Renal pelvis (tissue), 4 donors: ENCODE measurements around the gene GPA33. TPM values are rescaled to one million over a fixed set of nuclear protein-coding genes. Genes with fewer than 3 reads are reported as not detected.
A peak's percentile ranks its signal among the peaks of the same experiment; 100 is the strongest.

Experiments used
- DNase-seq: peaks from one replicate; pipeline ENCODE4 v3.0.0-alpha.2; 2013
- polyA plus RNA-seq, 3 donors: library from polyadenylated mRNA; unstranded; fragments of 120-200 nt; gene quantifications; one replicate each; pipeline ENCODE4 v1.2.1, GENCODE V29; 2013; ENCODE audit not compliant: insufficient read length in 3 of 3

Gene GPA33
- polyA plus RNA-seq, 3 donors = 0.64 to 1.8 (median 1.8) TPM

DNA sequence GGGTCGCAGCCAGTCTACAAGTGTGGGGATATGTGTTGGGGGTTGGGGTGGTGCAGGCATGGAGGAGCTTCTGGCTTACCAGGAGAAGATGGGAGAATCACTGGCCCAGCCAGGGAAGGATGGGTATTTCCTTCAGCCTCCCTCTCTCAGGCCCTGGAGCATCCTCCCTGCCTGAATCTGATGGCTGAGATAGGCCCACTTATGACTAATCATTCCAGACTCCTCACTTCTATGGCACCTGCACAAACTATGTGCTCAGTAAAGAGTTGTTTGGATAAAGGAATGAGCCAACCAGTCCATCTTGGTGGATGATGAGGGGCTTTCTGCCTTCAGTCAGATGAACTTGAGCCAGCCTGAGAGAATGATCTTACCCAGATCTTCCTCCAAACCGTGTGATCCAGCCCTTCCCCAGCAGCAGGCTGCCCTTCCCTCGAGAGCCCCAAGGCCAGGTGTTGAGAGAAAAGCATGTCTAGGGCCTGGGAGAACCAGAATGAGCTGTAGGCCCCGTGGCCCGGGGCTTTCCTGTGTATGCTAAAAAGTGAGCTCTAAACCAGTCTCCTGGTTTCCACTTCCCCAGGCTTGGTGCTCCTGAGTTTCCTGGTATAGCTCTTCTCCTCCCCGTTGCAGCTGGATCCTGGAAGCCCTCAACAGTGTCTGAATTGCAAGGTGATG, 1.3 kb downstream of the GPA33 start:
- DNase-seq = no peak

GRCh38 chr1:167086768-167087167, 3.4 kb downstream of the GPA33 start:
- DNase-seq = no peak

- no peak for DNase-seq
Measured at GRCh38 chr1:167086033-167086432, 4.1 kb downstream of the GPA33 start.

GRCh38 chr1:167084757-167085156, 5.4 kb downstream of the GPA33 start:
- DNase-seq = no peak

DNA sequence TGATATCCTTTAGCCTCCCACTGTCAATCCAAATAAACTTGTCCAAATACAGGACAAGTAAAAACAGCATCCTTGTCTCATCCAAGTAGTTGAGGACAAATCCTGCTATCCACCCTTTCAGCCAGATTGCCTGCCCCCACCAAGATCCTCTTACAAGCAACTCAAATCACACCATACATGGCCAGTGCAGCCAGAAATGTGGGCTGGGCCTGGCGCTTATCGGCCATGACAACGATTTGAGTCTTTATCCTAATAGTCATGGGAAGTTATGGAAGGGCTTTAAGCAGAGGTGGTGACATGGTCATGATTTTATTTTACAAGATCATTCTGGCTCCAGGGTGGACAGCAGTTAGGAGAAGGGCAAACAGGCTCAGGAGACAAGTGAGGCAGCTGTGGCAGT, 6.3 kb downstream of the GPA33 start:
- no peak for DNase-seq

GRCh38 chr1:167083066-167083665, 7.0 kb downstream of the GPA33 start:
- DNase-seq = no peak

- no peak for DNase-seq
Measured at GRCh38 chr1:167082511-167083027, 7.6 kb downstream of the GPA33 start.

DNA sequence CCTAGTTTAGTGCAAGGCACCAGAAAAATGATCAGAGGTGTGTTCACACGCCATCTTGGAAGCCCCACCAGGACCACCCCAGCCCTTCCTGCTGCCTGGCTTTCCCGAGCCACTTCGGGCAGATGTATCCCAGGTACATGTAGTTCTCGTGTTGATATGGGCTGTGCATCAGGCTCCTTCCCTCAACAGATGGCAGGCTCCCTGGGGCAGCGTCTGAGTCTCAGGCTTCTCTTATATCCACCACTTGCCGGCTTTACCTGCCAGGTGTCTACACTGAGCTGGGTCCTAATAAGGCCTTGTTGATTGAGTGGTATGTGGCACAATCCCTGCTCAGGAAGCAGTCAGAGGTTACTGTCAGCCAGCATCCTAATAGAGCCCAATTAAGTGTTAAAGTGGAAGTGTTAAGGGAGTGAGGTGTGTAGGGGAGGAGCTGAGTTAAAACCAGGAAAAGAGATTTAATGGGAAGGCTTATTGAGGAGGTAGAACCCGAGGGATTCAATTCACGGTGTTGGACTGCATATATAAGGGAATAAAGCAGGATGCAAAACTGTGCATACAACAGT, 8.5 kb downstream of the GPA33 start:
- DNase-seq = no peak

DNA sequence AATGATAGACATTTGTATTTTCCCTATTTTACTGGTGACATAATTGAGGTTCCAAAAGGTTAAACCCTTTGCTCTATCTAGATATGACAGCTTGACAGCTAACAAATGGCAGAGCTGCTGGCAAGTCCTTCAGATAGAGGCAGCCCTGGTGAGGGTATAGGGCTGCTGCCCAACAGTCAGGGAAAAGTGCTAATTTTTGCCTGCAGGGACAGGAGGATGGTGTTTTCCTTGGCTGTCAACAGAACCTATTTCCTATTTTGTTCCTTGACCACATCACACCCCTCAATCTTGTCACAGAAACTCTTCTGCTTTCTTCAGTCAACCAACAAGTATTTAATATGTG, 12.3 kb downstream of the GPA33 start:
- no peak for DNase-seq

GRCh38 chr1:167077128-167077867, 12.9 kb downstream of the GPA33 start:
- DNase-seq = peak; percentile 41

- no peak for DNase-seq
Measured at GRCh38 chr1:167076136-167076710, 14.0 kb downstream of the GPA33 start.

DNA sequence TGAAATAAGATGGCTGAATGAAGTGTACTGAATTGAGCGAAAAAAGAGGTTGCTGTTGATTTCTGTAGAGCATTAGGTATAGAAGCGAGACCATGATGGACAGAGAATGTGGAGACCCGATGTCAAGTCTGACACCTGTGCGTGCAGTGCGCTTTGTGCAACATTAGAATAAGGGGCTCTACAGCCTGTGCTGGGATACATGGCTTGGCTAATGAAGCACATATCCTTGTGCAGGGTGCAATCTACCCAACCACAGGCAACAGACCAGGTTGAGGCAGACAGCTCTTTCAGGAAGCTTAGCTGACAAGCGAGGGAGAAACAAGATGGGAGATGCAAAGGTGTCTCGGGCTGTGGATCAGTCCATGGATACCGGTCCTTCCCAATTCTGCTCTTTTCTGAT, 18.9 kb downstream of the GPA33 start:
- no peak for DNase-seq

DNA sequence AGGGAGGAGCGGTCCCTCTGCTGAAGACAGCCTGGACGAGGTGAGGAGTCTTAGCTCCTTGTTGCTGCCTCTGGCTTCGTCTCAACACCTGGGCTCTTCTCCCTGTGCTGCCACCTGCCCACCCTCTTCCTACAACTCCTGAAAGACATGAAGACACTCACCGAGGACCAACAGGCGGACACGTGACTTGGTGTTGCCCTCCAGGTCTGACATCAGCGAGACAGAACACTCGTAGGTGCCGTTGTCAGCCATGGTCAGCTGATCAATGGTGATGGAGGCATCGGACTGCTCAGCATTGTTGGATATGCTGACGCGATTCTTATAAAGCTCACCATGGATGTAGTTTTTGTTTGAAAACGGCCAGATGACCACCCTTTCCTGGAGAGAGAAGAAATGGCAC, 21.4 kb downstream of the GPA33 start:
- DNase-seq = no peak

DNA sequence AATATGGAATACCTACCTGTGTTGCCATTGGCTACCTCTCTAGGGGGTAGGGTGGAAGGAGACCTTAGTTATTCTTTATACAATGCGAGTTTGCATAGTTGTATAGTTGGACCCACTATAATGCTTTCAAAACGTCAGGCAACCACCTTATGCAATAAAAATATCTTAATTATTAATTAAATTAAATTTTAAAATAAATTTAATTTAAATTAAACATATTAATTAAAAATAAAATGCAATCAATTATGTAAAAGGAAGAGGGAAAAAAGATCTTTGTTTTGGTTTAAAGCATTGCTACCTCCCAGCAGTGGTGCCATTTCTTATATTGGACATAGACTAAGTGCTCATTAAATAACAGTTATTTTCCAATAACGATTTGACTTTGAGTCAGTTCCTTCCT, 22.3 kb downstream of the GPA33 start:
- no peak for DNase-seq

DNA sequence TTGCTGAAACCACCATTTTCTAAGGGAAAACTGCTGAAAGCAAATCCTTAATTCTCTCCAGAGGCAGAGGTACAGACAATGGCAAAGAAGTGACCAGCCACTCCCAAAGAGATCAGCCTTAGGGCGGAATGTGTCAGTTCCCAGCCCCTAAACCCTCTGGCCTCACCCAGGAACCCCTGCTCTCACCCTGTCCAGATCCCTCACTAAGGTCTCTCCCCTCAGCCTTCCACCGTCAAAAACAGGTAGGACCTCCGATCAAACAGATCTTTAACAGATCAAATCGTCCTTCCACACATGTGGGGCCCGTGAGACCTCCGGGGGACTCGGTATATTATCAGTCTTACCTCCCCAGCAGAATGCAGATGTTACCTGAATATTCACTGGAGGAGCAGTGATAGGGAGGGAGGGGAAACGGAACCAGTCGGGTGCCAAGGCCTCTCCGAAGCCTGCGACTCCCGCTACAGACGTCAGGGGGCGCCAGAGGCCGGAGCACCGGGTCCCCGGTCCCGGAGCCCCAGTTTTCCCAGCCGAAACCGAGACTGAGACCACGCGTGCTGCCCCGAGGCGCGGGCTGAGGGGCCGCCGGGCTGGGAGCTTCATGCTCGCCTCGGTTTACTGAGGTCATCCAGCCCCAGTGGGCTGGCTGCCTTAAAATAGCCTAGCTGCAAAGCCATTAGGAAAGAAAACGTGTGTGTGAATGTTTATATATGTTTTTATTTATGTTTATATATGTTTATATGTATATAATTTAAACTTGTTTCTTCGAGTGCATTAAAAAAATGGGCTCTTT, 23.6 kb downstream of the GPA33 start:
- DNase-seq = peak; percentile 66

DNA sequence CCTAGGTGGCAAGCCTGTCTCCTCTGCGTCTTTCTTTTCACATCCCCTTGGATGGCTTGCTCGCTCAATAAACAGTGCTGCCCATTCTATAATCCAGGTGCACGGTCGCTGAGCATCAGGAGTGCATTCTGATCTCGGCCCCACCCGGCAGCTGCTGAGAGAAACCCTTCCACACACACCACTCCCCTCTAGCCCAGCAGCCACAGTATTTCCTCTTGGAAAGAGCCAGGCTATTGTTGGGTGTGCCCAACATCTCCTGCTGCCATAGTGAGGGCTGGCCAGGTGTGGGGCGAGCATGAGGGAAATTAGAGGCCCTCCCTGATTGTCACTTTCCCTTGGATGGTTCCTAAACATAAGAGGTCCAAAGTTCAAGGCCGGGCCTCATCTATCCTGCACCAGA, 24.7 kb downstream of the GPA33 start:
- DNase-seq = no peak

DNA sequence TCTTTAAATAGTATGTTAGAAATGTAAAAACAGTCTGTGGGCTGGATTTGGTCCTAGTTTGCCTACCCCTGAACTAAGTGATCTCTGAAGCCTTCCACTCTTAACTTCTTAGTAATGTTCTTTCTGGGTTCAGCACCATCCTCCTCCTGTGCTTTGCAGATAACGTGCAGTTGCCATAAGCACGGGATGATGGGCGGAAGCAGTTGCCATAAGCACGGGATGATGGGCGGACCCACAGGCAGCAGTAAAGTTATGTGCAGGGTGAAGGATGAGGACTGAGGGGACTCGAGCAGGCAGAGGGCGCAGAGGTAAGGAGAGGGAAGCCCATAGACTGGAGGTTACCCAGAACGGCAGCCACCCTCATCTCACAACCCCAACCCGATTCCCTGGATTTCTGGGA, 25.6 kb downstream of the GPA33 start:
- no peak for DNase-seq

DNA sequence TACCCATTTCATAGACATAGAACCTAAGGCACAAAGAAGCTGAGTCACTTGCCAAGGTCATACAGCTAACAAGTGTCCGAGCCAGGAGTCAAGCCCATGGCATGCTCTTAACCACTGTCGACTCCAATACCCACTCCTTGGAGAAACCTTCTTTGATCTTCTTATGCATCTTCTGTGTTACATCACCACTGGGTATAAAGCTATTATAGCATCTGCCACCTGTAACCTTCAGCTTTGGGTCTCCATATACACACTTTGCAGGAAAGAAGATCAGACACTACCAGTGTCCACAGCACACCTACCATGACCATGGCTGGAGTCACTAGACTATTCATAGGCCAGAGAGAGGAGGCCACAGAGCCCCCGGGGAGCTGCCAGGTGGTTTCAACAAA, 29.1 kb downstream of the GPA33 start:
- no peak for DNase-seq

- no peak for DNase-seq
Measured at GRCh38 chr1:167060141-167061072, 29.8 kb downstream of the GPA33 start.

DNA sequence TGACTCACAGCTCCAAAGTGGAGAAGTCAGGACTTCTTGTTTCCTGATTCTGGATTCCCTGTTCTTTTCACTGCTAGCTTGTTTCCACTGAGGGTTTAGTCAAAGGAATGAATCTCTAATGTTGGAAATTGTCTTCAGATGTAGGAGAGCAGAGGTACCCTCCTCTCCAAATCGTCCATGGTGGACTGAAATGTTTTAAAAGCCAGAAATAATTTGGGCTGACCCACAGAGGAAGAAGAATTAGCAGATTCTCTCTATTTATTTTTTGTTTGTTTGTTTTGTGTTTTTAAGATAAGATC, 30.4 kb downstream of the GPA33 start:
- no peak for DNase-seq
